SK-N-SH (cell line): ENCODE data around the gene TMEM145. TPM values are rescaled to one million over a fixed set of nuclear protein-coding genes. Genes with fewer than 3 reads are reported as not detected.

Experiments
- CTCF ChIA-PET: fragments of 300-600, 350-600 bp; formaldehyde crosslinking; extraction: SDS; loops from one replicate; lab custom pipeline; 2021; lab: Yijun Ruan, JAX
- POLR2A ChIA-PET: fragments of 350-600 bp; sonication (Branson Sonifier 250); formaldehyde crosslinking; extraction: SDS; loops from one replicate; lab custom pipeline; 2020; ENCODE audit warnings: antibody characterized with exemption, inconsistent platforms; lab: Yijun Ruan, JAX
- DNase-seq: peaks from one replicate; pipeline ENCODE4 v3.0.0; 2012
- H2AFZ ChIP-seq: fragments of 200-600 bp; sonication (generic); 2 replicates; pipeline ENCODE4 v1.8.1; 2016; ENCODE audit warnings: antibody characterized with exemption, mild to moderate bottlenecking, low read depth
- H3F3A ChIP-seq: fragments of 200-600 bp; sonication (generic); replicated peaks from 2 replicates; pipeline ENCODE3; 2016; ENCODE audit warnings: antibody characterized with exemption, mild to moderate bottlenecking; ENCODE audit not compliant: insufficient read depth
- H3K27ac ChIP-seq, 2 experiments: fragments of 200-500 bp in 1 of 2; fragments of 200-600 bp in 1 of 2; sonication (Bioruptor generic) in 1 of 2; sonication (generic), shearing (Covaris generic) in 1 of 2; 2 replicates each; pipeline versions ENCODE4 v1.5.1 to v1.6.1; 2014 to 2016; ENCODE audit warnings: low read depth in 2 of 2, inconsistent platforms in 1 of 2, low read length in 1 of 2, mild to moderate bottlenecking in 1 of 2, mixed read lengths in 1 of 2
- H3K27me3 ChIP-seq: fragments of 200-600 bp; sonication (generic), shearing (Covaris generic); 2 replicates; pipeline ENCODE4 v1.6.1; 2016; ENCODE audit warnings: mixed run types; ENCODE audit not compliant: insufficient read depth
- H3K36me3 ChIP-seq, 2 experiments: fragments of 200-500 bp in 1 of 2; fragments of 200-600 bp in 1 of 2; sonication (Bioruptor generic) in 1 of 2; sonication (generic) in 1 of 2; replicated peaks in 1 of 2; 2 replicates each; pipeline versions ENCODE3 to v1.5.1; 2014 to 2016; ENCODE audit warnings: low read length in 1 of 2, mild to moderate bottlenecking in 1 of 2; ENCODE audit not compliant: insufficient read depth in 2 of 2, control insufficient read depth in 1 of 2
- H3K4me1 ChIP-seq, 2 experiments: fragments of 200-500 bp in 1 of 2; fragments of 200-600 bp in 1 of 2; sonication (Bioruptor generic) in 1 of 2; sonication (generic), shearing (Covaris generic) in 1 of 2; 2 replicates each; pipeline versions ENCODE4 v1.5.1 to v1.6.1; 2014 to 2016; ENCODE audit warnings: low read depth in 1 of 2, low read length in 1 of 2, mixed run types in 1 of 2; ENCODE audit not compliant: insufficient read depth in 2 of 2, control insufficient read depth in 1 of 2
- H3K4me2 ChIP-seq: fragments of 200-600 bp; sonication (generic), shearing (Covaris generic); 2 replicates; pipeline ENCODE4 v1.6.1; 2017; ENCODE audit warnings: mixed run types
- H3K4me3 ChIP-seq, 2 experiments: fragments of 200-500 bp in 1 of 2; fragments of 200-600 bp in 1 of 2; sonication (Bioruptor generic) in 1 of 2; sonication (generic), shearing (Covaris generic) in 1 of 2; 2 replicates each; pipeline versions ENCODE4 v1.5.1 to v1.8.1; 2014 to 2016; ENCODE audit warnings: low read depth in 2 of 2, inconsistent platforms in 1 of 2, low read length in 1 of 2, mild to moderate bottlenecking in 1 of 2, mixed read lengths in 1 of 2, moderate library complexity in 1 of 2
- H3K79me2 ChIP-seq: fragments of 200-600 bp; sonication (generic); 2 replicates; pipeline ENCODE4 v1.8.1; 2017; ENCODE audit warnings: mild to moderate bottlenecking; ENCODE audit not compliant: insufficient read depth
- H3K9ac ChIP-seq: fragments of 200-600 bp; sonication (generic); 2 replicates; pipeline ENCODE4 v1.6.1; 2017; ENCODE audit warnings: mixed run types
- H3K9me2 ChIP-seq: fragments of 200-600 bp; sonication (generic); 2 replicates; pipeline ENCODE4 v1.6.1; 2017; ENCODE audit warnings: mixed run types
- H3K9me3 ChIP-seq: fragments of 200-600 bp; sonication (generic); 2 replicates; pipeline ENCODE4 v1.6.1; 2017; ENCODE audit warnings: mixed run types, mild to moderate bottlenecking, moderate library complexity
- H4K20me1 ChIP-seq: fragments of 200-600 bp; sonication (generic); 2 replicates; pipeline ENCODE4 v1.6.1; 2017; ENCODE audit warnings: mild to moderate bottlenecking, mixed run types; ENCODE audit not compliant: insufficient read depth
- CTCF ChIP-seq: fragments of 200-600 bp; sonication (generic); IDR thresholded peaks from 2 replicates; pipeline ENCODE4 v1.6.1; 2017; ENCODE audit warnings: antibody characterized with exemption, mild to moderate bottlenecking, moderate library complexity
- PBX3 ChIP-seq: IDR thresholded peaks from 2 replicates; pipeline ENCODE4; 2012
- TEAD4 ChIP-seq: IDR thresholded peaks from 2 replicates; pipeline ENCODE4 v1.4.0; 2012; ENCODE audit warnings: mild to moderate bottlenecking, borderline replicate concordance; ENCODE audit not compliant: insufficient read depth
- USF2 ChIP-seq: fragments of 150-350 bp; IDR thresholded peaks from 2 replicates; pipeline ENCODE4 v1.6.1; 2017; ENCODE audit warnings: antibody characterized with exemption, low read length, low read depth, borderline replicate concordance
- WGBS: methylation state at CpG from one replicate; pipeline ENCODE4 v1.1.6; 2017; ENCODE audit warnings: low lambda C conversion rate; 5-methylcytosine and 5-hydroxymethylcytosine counted together
- polyA plus RNA-seq, 3 experiments: library from polyadenylated mRNA; depleted of rRNA; stranded (reverse); fragments of >200 nt; gene quantifications; 2 replicates each; pipeline ENCODE4 v1.2.3, GENCODE V29; 2012

Gene TMEM145
- polyA plus RNA-seq, 1 of the 3 experiments (the other 2 are of a cell fraction): 2.0 TPM

- POLR2A ChIA-PET: no interaction called here
- DNase-seq: peak; percentile 56
Measured at GRCh38 chr19:42343344-42344110, 30.4 kb downstream of the TMEM145 start.

GRCh38 chr19:42344336-42344893 is 31.3 kb downstream of the TMEM145 start:
- Histone ChIP-seq H3K9ac (no peak overlapping the region), H4K20me1 (no peaks in the 10 kb centered on the region), H3K27me3 (no peaks in the 10 kb centered on the region), H3K27ac (no peak overlapping the region; a peak in 1 of 4 replicates), H3F3A (no peaks in the 10 kb centered on the region), H3K4me2 (no peak overlapping the region), H3K4me3 (no peak overlapping the region), H3K36me3 (peaks cover 7 to 8% of the 10 kb centered on the region in 2 experiments), H3K4me1 (no peaks in the 10 kb centered on the region; a peak in 1 of 4 replicates), H3K9me3 (no peaks in the 10 kb centered on the region), H2AFZ (no peak overlapping the region), H3K79me2 (no peaks in the 10 kb centered on the region), H3K9me2 (no peaks in the 10 kb centered on the region)
- no peak for DNase-seq
- ChIA-PET CTCF (interaction anchor here (0.7 to 1.9 kb wide), 4 partner anchors 10 to 179 kb away, joined by 3 to 7 read pairs (median 4); no protein-coding TSS in a partner anchor), POLR2A (no interaction called here)
- TF ChIP-seq PBX3 (no peak), USF2 (no peak), CTCF (no peak)
- whole genome bisulfite sequencing: 93% methylated on average over 18 of the region's 18 CpGs

More at GRCh38 chr19:42343344-42344110, 30.4 kb downstream of the TMEM145 start:
- no peak overlapping the region for H2AFZ ChIP-seq
- H3K27ac ChIP-seq: no peak overlapping the region
- WGBS: 93% methylated on average over 11 of the region's 17 CpGs
- H3K79me2 ChIP-seq: no peaks in the 10 kb centered on the region
- CTCF ChIA-PET: interaction anchor here (0.9 to 1.2 kb wide), 3 partner anchors 11 to 57 kb away, joined by 3 to 5 read pairs (median 4); partner anchors contain the start of genes PAFAH1B3 and PRR19
- no peak overlapping the region for H3K4me2 ChIP-seq
- H3K9me2 ChIP-seq: no peaks in the 10 kb centered on the region
- H3K4me1 ChIP-seq: no peaks in the 10 kb centered on the region; a peak in 1 of 4 replicates
- H3K9me3 ChIP-seq: no peaks in the 10 kb centered on the region
- H3K4me3 ChIP-seq: no peak overlapping the region
- no peak for TF ChIP-seq TEAD4
- TF ChIP-seq CTCF: peak; percentile 49
- peaks cover 7 to 8% of the 10 kb centered on the region in 2 experiments for H3K36me3 ChIP-seq
- H3F3A ChIP-seq: no peaks in the 10 kb centered on the region
- no peak overlapping the region for H3K9ac ChIP-seq
- no peaks in the 10 kb centered on the region for H3K27me3 ChIP-seq
- H4K20me1 ChIP-seq: no peaks in the 10 kb centered on the region
